ENCODE results near the gene DMAC2L. TPM values are rescaled to one million over a fixed set of nuclear protein-coding genes. Genes with fewer than 3 reads are reported as not detected.
"Not testable (repeated sequence)": the region's sequence is repeated elsewhere in the genome, so short reads cannot be mapped to it uniquely, and the experiment has no call there.

The DMAC2L gene
- total and polyA plus RNA-seq, 7 donors, result 12.2 to 37.1 (median 25.4) TPM

- peak overlapping the region in 3 of 4 donors; percentile 16 to 30 (median 28) for H3K4me3 ChIP-seq
Measured at GRCh38 chr14:50363714-50364111, 51.6 kb downstream of the DMAC2L start.

GRCh38 chr14:50364792-50365191 lies 52.7 kb downstream of the DMAC2L start:
- Histone ChIP-seq H3K4me3 (no peak overlapping the region), H3K9me3 (no peaks in the 10 kb centered on the region), H3K27me3 (no peaks in the 10 kb centered on the region), H3K36me3 (no peaks in the 10 kb centered on the region), H3K27ac (no peak overlapping the region), H3K4me1 (peaks cover 0 to 15% (median 11%) of the 10 kb centered on the region in 4 donors)
- intact Hi-C loops (cut with DNase I), result no loop called here
- WGBS, 2 donors, result 20 to 74% methylated on average over 1 of the region's 1 CpG
- TF ChIP-seq POLR2AphosphoS5 (IDR thresholded peaks at IDR 0.05), result no peak
- TF ChIP-seq, protein P1, sequence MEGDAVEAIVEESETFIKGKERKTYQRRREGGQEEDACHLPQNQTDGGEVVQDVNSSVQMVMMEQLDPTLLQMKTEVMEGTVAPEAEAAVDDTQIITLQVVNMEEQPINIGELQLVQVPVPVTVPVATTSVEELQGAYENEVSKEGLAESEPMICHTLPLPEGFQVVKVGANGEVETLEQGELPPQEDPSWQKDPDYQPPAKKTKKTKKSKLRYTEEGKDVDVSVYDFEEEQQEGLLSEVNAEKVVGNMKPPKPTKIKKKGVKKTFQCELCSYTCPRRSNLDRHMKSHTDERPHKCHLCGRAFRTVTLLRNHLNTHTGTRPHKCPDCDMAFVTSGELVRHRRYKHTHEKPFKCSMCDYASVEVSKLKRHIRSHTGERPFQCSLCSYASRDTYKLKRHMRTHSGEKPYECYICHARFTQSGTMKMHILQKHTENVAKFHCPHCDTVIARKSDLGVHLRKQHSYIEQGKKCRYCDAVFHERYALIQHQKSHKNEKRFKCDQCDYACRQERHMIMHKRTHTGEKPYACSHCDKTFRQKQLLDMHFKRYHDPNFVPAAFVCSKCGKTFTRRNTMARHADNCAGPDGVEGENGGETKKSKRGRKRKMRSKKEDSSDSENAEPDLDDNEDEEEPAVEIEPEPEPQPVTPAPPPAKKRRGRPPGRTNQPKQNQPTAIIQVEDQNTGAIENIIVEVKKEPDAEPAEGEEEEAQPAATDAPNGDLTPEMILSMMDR (IDR thresholded peaks at IDR 0.05), result no peak
- no peak for TF ChIP-seq EP300 (IDR thresholded peaks at IDR 0.05)
- TF ChIP-seq POLR2A (IDR thresholded peaks at IDR 0.05), result no peak
- no peak for DNase-seq

More at GRCh38 chr14:50363714-50364111, 51.6 kb downstream of the DMAC2L start:
- peaks cover 0 to 15% (median 11%) of the 10 kb centered on the region in 4 donors for H3K4me1 ChIP-seq
- intact Hi-C loops (cut with DNase I), result no loop called here
- peaks cover 0 to 2% (median 1%) of the 10 kb centered on the region in 4 donors for H3K36me3 ChIP-seq
- H3K27ac ChIP-seq, result peak overlapping the region; percentile 43 to 72 (median 60)
- 32 to 60% methylated on average over 4 of the region's 4 CpGs for WGBS, 2 donors
- no peak for TF ChIP-seq POLR2A (IDR thresholded peaks at IDR 0.05)
- TF ChIP-seq EP300 (IDR thresholded peaks at IDR 0.05), result peak in 1 of 4 donors; percentile 10
- no peaks in the 10 kb centered on the region for H3K27me3 ChIP-seq
- DNase-seq, result no peak
- no peaks in the 10 kb centered on the region for H3K9me3 ChIP-seq

- H3K9me3 ChIP-seq; H3K27ac ChIP-seq; intact Hi-C loops (cut with DNase I); H3K36me3 ChIP-seq; H3K27me3 ChIP-seq; H3K4me3 ChIP-seq; DNase-seq: not testable (repeated sequence)
- 61 to 88% methylated on average over 7 of the region's 7 CpGs for WGBS, 2 donors
- H3K4me1 ChIP-seq, result peaks cover 0 to 15% (median 11%) of the 10 kb centered on the region in 4 donors
Measured at GRCh38 chr14:50365572-50365971, 53.4 kb downstream of the DMAC2L start.

DNA sequence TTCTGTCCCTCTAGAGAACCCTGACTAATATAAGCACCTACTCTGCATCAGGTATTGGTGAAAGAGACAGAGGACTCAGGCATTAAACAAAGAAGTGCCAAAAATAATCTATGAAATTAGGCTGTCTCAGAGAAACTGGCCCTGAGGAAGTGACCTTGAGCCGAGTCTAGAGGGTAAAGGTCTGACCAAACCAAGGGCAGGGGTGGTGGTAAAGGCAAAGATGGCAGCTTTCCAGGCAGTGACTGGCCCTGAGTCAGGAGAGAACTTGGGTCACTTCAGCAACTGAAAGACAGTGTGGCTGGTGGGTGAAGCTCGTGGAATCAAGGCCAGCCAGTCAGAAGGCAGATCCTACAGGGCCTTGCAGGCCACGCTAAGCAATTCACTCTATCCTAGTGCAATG lies 54.0 kb downstream of the DMAC2L start:
- peaks cover 0 to 15% (median 11%) of the 10 kb centered on the region in 4 donors for H3K4me1 ChIP-seq
- TF ChIP-seq, protein P1 (IDR thresholded peaks at IDR 0.05), result no peak
- no peak for TF ChIP-seq POLR2AphosphoS5 (IDR thresholded peaks at IDR 0.05)
- TF ChIP-seq POLR2A (IDR thresholded peaks at IDR 0.05), result no peak
- no peak for TF ChIP-seq EP300 (IDR thresholded peaks at IDR 0.05)
- intact Hi-C loops (cut with DNase I), result no loop called here
- no peak overlapping the region for H3K4me3 ChIP-seq
- H3K27me3 ChIP-seq, result no peaks in the 10 kb centered on the region
- no peak overlapping the region for H3K27ac ChIP-seq
- no peaks in the 10 kb centered on the region for H3K9me3 ChIP-seq
- 56 to 77% methylated on average over 3 of the region's 3 CpGs for WGBS, 2 donors
- H3K36me3 ChIP-seq, result no peaks in the 10 kb centered on the region
- DNase-seq, result no peak

DNA sequence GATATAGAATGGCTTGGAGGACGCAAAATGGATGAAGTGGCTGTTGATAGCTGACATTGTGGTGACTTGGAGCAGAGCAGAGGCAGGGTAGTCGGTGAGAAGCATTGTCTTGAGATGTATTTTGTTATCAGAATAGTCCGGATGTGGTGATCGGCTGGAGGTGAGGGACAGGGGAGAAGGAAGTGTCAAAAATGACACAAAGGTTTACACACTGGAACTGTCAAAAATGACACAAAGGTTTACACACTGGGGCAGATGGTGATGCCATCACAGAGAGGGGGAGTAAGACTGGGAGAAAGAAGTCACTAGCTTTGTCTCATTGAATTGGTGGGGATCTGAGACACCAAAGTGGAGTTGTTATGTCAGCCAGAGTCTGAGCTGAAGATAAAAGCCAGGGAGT lies 54.5 kb downstream of the DMAC2L start:
- Histone ChIP-seq H3K4me1 (peaks cover 0 to 15% (median 11%) of the 10 kb centered on the region in 4 donors), H3K27me3 (no peaks in the 10 kb centered on the region), H3K36me3 (no peaks in the 10 kb centered on the region), H3K9me3 (no peaks in the 10 kb centered on the region), H3K4me3 (no peak overlapping the region), H3K27ac (no peak overlapping the region)
- 91 to 94% methylated on average over 4 of the region's 4 CpGs for WGBS, 2 donors
- intact Hi-C loops (cut with DNase I), result no loop called here
- DNase-seq, result no peak
- TF ChIP-seq, protein P1 (IDR thresholded peaks at IDR 0.05), result no peak
- no peak for TF ChIP-seq EP300 (IDR thresholded peaks at IDR 0.05)
- no peak for TF ChIP-seq POLR2A (IDR thresholded peaks at IDR 0.05)
- TF ChIP-seq POLR2AphosphoS5 (IDR thresholded peaks at IDR 0.05), result no peak

GRCh38 chr14:50371546-50371945 lies 59.4 kb downstream of the DMAC2L start:
- Histone ChIP-seq H3K27ac (no peak overlapping the region), H3K27me3 (no peaks in the 10 kb centered on the region), H3K9me3 (no peaks in the 10 kb centered on the region), H3K4me1 (no peaks in the 10 kb centered on the region), H3K36me3 (peaks cover 0 to 3% (median 0%) of the 10 kb centered on the region in 4 donors), H3K4me3 (no peak overlapping the region)
- no peak for DNase-seq
- intact Hi-C loops (cut with DNase I), result no loop called here
- 92 to 94% methylated on average over 4 of the region's 4 CpGs for WGBS, 2 donors
- TF ChIP-seq POLR2A (IDR thresholded peaks at IDR 0.05), result no peak
- no peak for TF ChIP-seq POLR2AphosphoS5 (IDR thresholded peaks at IDR 0.05)
- TF ChIP-seq EP300 (IDR thresholded peaks at IDR 0.05), result no peak
